Measurements from ENCODE around the gene KRT83.

The KRT83 gene

GRCh38 chr12:52337054-52337453, 15.9 kb upstream of the KRT83 start:
- Histone ChIP-seq H3K4me3 (replicated peaks; ENCODE audit: insufficient read depth, low read length) (no peak overlapping the region), H3K27ac (replicated peaks) (no peak overlapping the region), H3K27me3 (ENCODE audit: insufficient read depth, poor library complexity, severe bottlenecking) (peaks cover 10% of the 10 kb centered on the region)
- DNase-seq (ENCODE audit: low read depth in 1 of 2, low spot score in 1 of 2) = no peak
- TF ChIP-seq POLR2AphosphoS5 (IDR thresholded peaks at IDR 0.05; ENCODE audit: low read depth) = no peak
- no peak for TF ChIP-seq GABPA (IDR thresholded peaks at IDR 0.05; ENCODE audit: low read depth)
- no peak for TF ChIP-seq SPI1 (IDR thresholded peaks at IDR 0.05; ENCODE audit: borderline replicate concordance, low read depth)
- TF ChIP-seq REST (IDR thresholded peaks at IDR 0.05; ENCODE audit: insufficient replicate concordance, low read depth) = no peak
- no peak for TF ChIP-seq CTCF (IDR thresholded peaks at IDR 0.05; ENCODE audit: insufficient read depth, low read length)

- TF ChIP-seq GABPA (IDR thresholded peaks at IDR 0.05; ENCODE audit: low read depth) = no peak
- TF ChIP-seq POLR2AphosphoS5 (IDR thresholded peaks at IDR 0.05; ENCODE audit: low read depth) = no peak
- no peak for TF ChIP-seq CTCF (IDR thresholded peaks at IDR 0.05; ENCODE audit: insufficient read depth, low read length)
- no peak for TF ChIP-seq REST (IDR thresholded peaks at IDR 0.05; ENCODE audit: insufficient replicate concordance, low read depth)
- DNase-seq (ENCODE audit: low read depth in 1 of 2, low spot score in 1 of 2) = no peak
- Histone ChIP-seq H3K27me3 (ENCODE audit: insufficient read depth, poor library complexity, severe bottlenecking) (peaks cover 10% of the 10 kb centered on the region), H3K27ac (replicated peaks) (no peak overlapping the region), H3K4me3 (replicated peaks; ENCODE audit: insufficient read depth, low read length) (no peak overlapping the region)
Measured at GRCh38 chr12:52336641-52337040, 15.4 kb upstream of the KRT83 start.

- no peak overlapping the region for H3K27ac ChIP-seq (replicated peaks)
- H3K27me3 ChIP-seq (ENCODE audit: insufficient read depth, poor library complexity, severe bottlenecking) = peaks cover 11% of the 10 kb centered on the region
- no peak for DNase-seq (ENCODE audit: low read depth in 1 of 2, low spot score in 1 of 2)
- TF ChIP-seq POLR2AphosphoS5 (IDR thresholded peaks at IDR 0.05; ENCODE audit: low read depth) = no peak
- no peak for TF ChIP-seq REST (IDR thresholded peaks at IDR 0.05; ENCODE audit: insufficient replicate concordance, low read depth)
- no peak for TF ChIP-seq GABPA (IDR thresholded peaks at IDR 0.05; ENCODE audit: low read depth)
- no peak for TF ChIP-seq SPI1 (IDR thresholded peaks at IDR 0.05; ENCODE audit: borderline replicate concordance, low read depth)
- TF ChIP-seq CTCF (IDR thresholded peaks at IDR 0.05; ENCODE audit: insufficient read depth, low read length) = no peak
- H3K4me3 ChIP-seq (replicated peaks; ENCODE audit: insufficient read depth, low read length) = no peak overlapping the region
Measured at GRCh38 chr12:52335598-52336262, 14.5 kb upstream of the KRT83 start.
